Peyer's patch (tissue), 4 donors: Measurements from ENCODE around the gene B4GALNT1. TPM values are rescaled to one million over a fixed set of nuclear protein-coding genes. Genes with fewer than 3 reads are reported as not detected.

Source experiments
- DNase-seq, 3 donors: peaks; one replicate each; pipeline ENCODE4 v3.0.0-alpha.2; 2017 to 2019
- H3K27ac ChIP-seq, 4 donors: fragments of 200-600 bp; sonication (generic); one replicate each; pipeline ENCODE4 v1.5.1; 2016 to 2019
- H3K27me3 ChIP-seq, 2 donors: fragments of 200-600 bp; sonication (generic); one replicate each; pipeline ENCODE4 v1.5.1; 2019
- H3K36me3 ChIP-seq, 3 donors: fragments of 200-600 bp; sonication (generic); one replicate each; pipeline ENCODE4 v1.5.1; 2016 to 2019
- H3K4me1 ChIP-seq, 4 donors: fragments of 200-600 bp; sonication (generic); one replicate each; pipeline ENCODE4 v1.5.1; 2016 to 2019
- H3K4me3 ChIP-seq, 4 donors: fragments of 200-600 bp; sonication (generic); 1 replicate in 3 of 4; 2 replicates in 1 of 4; pipeline ENCODE4 v1.5.1; 2016 to 2019; ENCODE audit warnings: mild to moderate bottlenecking in 1 of 4
- H3K9me3 ChIP-seq, 4 donors: fragments of 200-600 bp; sonication (generic); one replicate each; pipeline ENCODE4 v1.5.1; 2016 to 2019; ENCODE audit warnings: mild to moderate bottlenecking in 1 of 4
- CTCF ChIP-seq, 6 experiments: fragments of 450-650 bp in 4 of 6; fragments of 200-600 bp in 2 of 6; sonication (generic) in 1 of 6; IDR thresholded peaks; one replicate each; pipeline ENCODE4 v1.5.1; 2017 to 2019; ENCODE audit warnings: antibody characterized with exemption in 6 of 6, mild to moderate bottlenecking in 3 of 6, moderate library complexity in 1 of 6
- POLR2A ChIP-seq, 2 donors: fragments of 450-650 bp; IDR thresholded peaks; one replicate each; pipeline ENCODE4 v1.5.1; 2017; ENCODE audit warnings: antibody characterized with exemption in 2 of 2, mild to moderate bottlenecking in 2 of 2, moderate library complexity in 2 of 2
- total RNA-seq, 4 donors: library from RNA; depleted of rRNA; stranded (reverse); fragments of >200 nt; gene quantifications; one replicate each; pipeline ENCODE4 v1.1.0, GENCODE V29; 2016

Gene B4GALNT1
- total RNA-seq, 4 donors from 2014 or later = 0.40 TPM; not detected in 3

GRCh38 chr12:57629897-57630471, 3.0 kb downstream of the B4GALNT1 start:
- peak in 1 of 3 donors; percentile 2 for DNase-seq
- TF ChIP-seq POLR2A (IDR thresholded peaks at IDR 0.05) = no peak
- TF ChIP-seq CTCF (IDR thresholded peaks at IDR 0.05) = no peak

GRCh38 chr12:57628280-57629191, 4.5 kb downstream of the B4GALNT1 start:
- H3K4me3 ChIP-seq = no peak overlapping the region
- DNase-seq = peak in 1 of 3 donors; percentile 3
- H3K4me1 ChIP-seq = peaks cover 0 to 29% (median 16%) of the 10 kb centered on the region in 4 donors
- no peak overlapping the region for H3K27ac ChIP-seq
- no peaks in the 10 kb centered on the region for H3K9me3 ChIP-seq
- no peaks in the 10 kb centered on the region for H3K36me3 ChIP-seq
- TF ChIP-seq POLR2A (IDR thresholded peaks at IDR 0.05) (no peak), CTCF (IDR thresholded peaks at IDR 0.05) (no peak)
- H3K27me3 ChIP-seq = peaks cover 0 to 23% of the 10 kb centered on the region in 2 donors

More at GRCh38 chr12:57629897-57630471, 3.0 kb downstream of the B4GALNT1 start:
- Histone ChIP-seq H3K27me3 (peaks cover 0 to 23% of the 10 kb centered on the region in 2 donors), H3K36me3 (no peaks in the 10 kb centered on the region), H3K4me1 (peaks cover 0 to 29% (median 16%) of the 10 kb centered on the region in 4 donors), H3K4me3 (no peak overlapping the region), H3K9me3 (no peaks in the 10 kb centered on the region), H3K27ac (no peak overlapping the region)

GRCh38 chr12:57627501-57628279, 5.3 kb downstream of the B4GALNT1 start:
- peak overlapping the region in 1 of 4 donors; percentile 26 for H3K4me3 ChIP-seq
- peaks cover 0 to 21% (median 10%) of the 10 kb centered on the region in 4 donors for H3K4me1 ChIP-seq
- peak in 1 of 3 donors; percentile 15 for DNase-seq
- TF ChIP-seq CTCF (IDR thresholded peaks at IDR 0.05) (no peak), POLR2A (IDR thresholded peaks at IDR 0.05) (no peak)
- no peaks in the 10 kb centered on the region for H3K9me3 ChIP-seq
- H3K27ac ChIP-seq = no peak overlapping the region
- no peaks in the 10 kb centered on the region for H3K36me3 ChIP-seq
- peaks cover 0 to 23% of the 10 kb centered on the region in 2 donors for H3K27me3 ChIP-seq

- H3K27ac ChIP-seq = no peak overlapping the region
- no peak overlapping the region for H3K4me3 ChIP-seq
- peaks cover 0 to 15% (median 3%) of the 10 kb centered on the region in 4 donors for H3K4me1 ChIP-seq
- H3K36me3 ChIP-seq = no peaks in the 10 kb centered on the region
- peaks cover 0 to 20% of the 10 kb centered on the region in 2 donors for H3K27me3 ChIP-seq
- no peak for TF ChIP-seq CTCF (IDR thresholded peaks at IDR 0.05)
- no peak for TF ChIP-seq POLR2A (IDR thresholded peaks at IDR 0.05)
- no peak for DNase-seq
- H3K9me3 ChIP-seq = no peaks in the 10 kb centered on the region
Observed at GRCh38 chr12:57626921-57627445, 6.0 kb downstream of the B4GALNT1 start.
